ENCODE measurements around the gene SEPTIN5. TPM values are rescaled to one million over a fixed set of nuclear protein-coding genes. Genes with fewer than 3 reads are reported as not detected.

SEPTIN5 gene
- total RNA-seq, 1 experiment from 2014 or later, result 22.4 TPM

- POLR2A ChIA-PET, result interaction anchor here (1.0 kb wide), 1 partner anchor 10 kb away, joined by 3 read pairs; no protein-coding TSS in a partner anchor
- peaks cover 22% of the 10 kb centered on the region for H3K4me1 Mint-ChIP-seq
Observed at GRCh38 chr22:19755145-19755710, 40.9 kb downstream of the SEPTIN5 start.

GRCh38 chr22:19755722-19756287 lies 41.5 kb downstream of the SEPTIN5 start:
- Mint-ChIP-seq H3K9me3 (no peaks in the 10 kb centered on the region), H3K36me3 (no peaks in the 10 kb centered on the region), H3K4me3 (peak overlapping the region; percentile 43), H3K27ac (no peak overlapping the region), H3K27me3 (ENCODE audit: low read depth) (peaks cover 88% of the 10 kb centered on the region), H3K4me1 (peaks cover 23% of the 10 kb centered on the region)
- ATAC-seq (no peak), DNase-seq (ENCODE audit: low spot score) (peak; percentile 33)
- ChIA-PET POLR2A (interaction anchor here (1.0 kb wide), 1 partner anchor 9 kb away, joined by 3 read pairs; no protein-coding TSS in a partner anchor), CTCF (interaction anchor here (0.7 to 7.5 kb wide), 20 partner anchors 8 to 198 kb away, joined by 3 to 110 read pairs (median 4); partner anchors contain the start of gene GP1BB)
- TF ChIP-seq GRHL2 (CRISPR knock-in tag; IDR thresholded peaks at IDR 0.05; ENCODE audit: insufficient replicate concordance, severe bottlenecking) (no peak), ATF1 (CRISPR knock-in tag; IDR thresholded peaks at IDR 0.05) (no peak), ZNF532 (CRISPR knock-in tag; IDR thresholded peaks at IDR 0.05; ENCODE audit: borderline replicate concordance) (no peak), ZBTB43 (CRISPR knock-in tag; IDR thresholded peaks at IDR 0.05) (no peak), NR2C2 (CRISPR knock-in tag; IDR thresholded peaks at IDR 0.05) (no peak), MAX (CRISPR knock-in tag; IDR thresholded peaks at IDR 0.05) (no peak)

More at GRCh38 chr22:19755145-19755710, 40.9 kb downstream of the SEPTIN5 start:
- Mint-ChIP-seq H3K27me3 (ENCODE audit: low read depth) (peaks cover 86% of the 10 kb centered on the region), H3K36me3 (no peaks in the 10 kb centered on the region), H3K4me3 (peak overlapping the region; percentile 43), H3K9me3 (no peaks in the 10 kb centered on the region), H3K27ac (no peak overlapping the region)
- CTCF ChIA-PET, result interaction anchor here (0.7 to 7.5 kb wide), 11 partner anchors 9 to 155 kb away, joined by 3 to 110 read pairs (median 6); partner anchors contain the start of gene GP1BB
- ATAC-seq (no peak), DNase-seq (ENCODE audit: low spot score) (peak; percentile 42)
- TF ChIP-seq SP1 (CRISPR knock-in tag; conservative IDR thresholded peaks at IDR 0.05), result no peak
- TF ChIP-seq MAX (CRISPR knock-in tag; IDR thresholded peaks at IDR 0.05), result no peak
- no peak for TF ChIP-seq HMGA2 (CRISPR knock-in tag; IDR thresholded peaks at IDR 0.05)
- TF ChIP-seq USF1 (CRISPR knock-in tag; IDR thresholded peaks at IDR 0.05), result no peak
- no peak for TF ChIP-seq JAZF1 (CRISPR knock-in tag; IDR thresholded peaks at IDR 0.05)
- no peak for TF ChIP-seq ZNF232 (CRISPR knock-in tag; IDR thresholded peaks at IDR 0.05)
- no peak for TF ChIP-seq ERG (CRISPR knock-in tag; IDR thresholded peaks at IDR 0.05)
- no peak for TF ChIP-seq NFYB (CRISPR knock-in tag; conservative IDR thresholded peaks at IDR 0.05; ENCODE audit: low read depth)
- no peak for TF ChIP-seq TEAD1 (CRISPR knock-in tag; IDR thresholded peaks at IDR 0.05)
- no peak for TF ChIP-seq ZMAT4 (CRISPR knock-in tag; IDR thresholded peaks at IDR 0.05)

Data from WTC11 (cell line).